ENCODE results near the gene NOS3. TPM values are rescaled to one million over a fixed set of nuclear protein-coding genes. Genes with fewer than 3 reads are reported as not detected.

The NOS3 gene
- total RNA-seq, 4 donors from 2014 or later, result 2.5 to 11.3 (median 6.0) TPM

GRCh38 chr7:150945171-150945852 lies 45.5 kb upstream of the NOS3 start:
- no peak for TF ChIP-seq CTCF (IDR thresholded peaks at IDR 0.05; ENCODE audit: low read depth)

GRCh38 chr7:150945853-150946420 lies 44.9 kb upstream of the NOS3 start:
- TF ChIP-seq CTCF (IDR thresholded peaks at IDR 0.05; ENCODE audit: low read depth), result no peak

- TF ChIP-seq CTCF (IDR thresholded peaks at IDR 0.05; ENCODE audit: low read depth), result no peak
These were observed 44.2 kb upstream of the NOS3 start for GRCh38 chr7:150946421-150947240.

GRCh38 chr7:150947241-150947745 lies 43.5 kb upstream of the NOS3 start:
- no peak for TF ChIP-seq CTCF (IDR thresholded peaks at IDR 0.05; ENCODE audit: low read depth)

- TF ChIP-seq CTCF (IDR thresholded peaks at IDR 0.05; ENCODE audit: low read depth), result no peak
These were observed 42.8 kb upstream of the NOS3 start for GRCh38 chr7:150947761-150948651.

GRCh38 chr7:150948791-150949251 lies 42.0 kb upstream of the NOS3 start:
- no peak for TF ChIP-seq CTCF (IDR thresholded peaks at IDR 0.05; ENCODE audit: low read depth)
